GM10266 (cell line): ENCODE measurements around the gene KRTAP4-6.
"Not testable (repeated sequence)": the region's sequence is repeated elsewhere in the genome, so short reads cannot be mapped to it uniquely, and the experiment has no call there.

Source experiments
- DNase-seq: peaks from one replicate; pipeline ENCODE4 v3.0.0; 2012; ENCODE audit errors: extremely low spot score
- CTCF ChIP-seq: IDR thresholded peaks from 2 replicates; pipeline ENCODE4 v1.5.1; 2012; ENCODE audit warnings: mild to moderate bottlenecking, low read depth; ENCODE audit not compliant: control insufficient read depth, insufficient read depth; ENCODE audit errors: missing control alignments

KRTAP4-6 gene

GRCh38 chr17:41103896-41104295, 36.4 kb downstream of the KRTAP4-6 start:
- no peak for DNase-seq
- TF ChIP-seq CTCF: no peak

- no peak for DNase-seq
- TF ChIP-seq CTCF: no peak
Measured at GRCh38 chr17:41101586-41102259, 38.6 kb downstream of the KRTAP4-6 start, which contains the start of gene KRTAP4-16. TSS of gene KRTAP4-16 (minus strand) at chr17:41102209. CDS start at chr17:41102209, 0 bp downstream.

- not testable (repeated sequence) for DNase-seq
Measured at GRCh38 chr17:41099682-41100480, 40.5 kb downstream of the KRTAP4-6 start.

GRCh38 chr17:41098481-41098880, 41.9 kb downstream of the KRTAP4-6 start:
- DNase-seq: no peak
- TF ChIP-seq CTCF: no peak

GRCh38 chr17:41098042-41098441, 42.3 kb downstream of the KRTAP4-6 start, which contains the start of gene KRTAP4-8:
TSS of gene KRTAP4-8 (minus strand) at chr17:41098142. CDS start at chr17:41098084, 58 bp downstream.
- DNase-seq: no peak
- no peak for TF ChIP-seq CTCF

- TF ChIP-seq CTCF: no peak
- no peak for DNase-seq
Measured at GRCh38 chr17:41096055-41096454, 44.3 kb downstream of the KRTAP4-6 start.
